ENCODE results near the gene POTEH.
"Not testable (repeated sequence)": the region's sequence is repeated elsewhere in the genome, so short reads cannot be mapped to it uniquely, and the experiment has no call there.

The POTEH gene

GRCh38 chr22:15689749-15690125 is at the start of gene POTEH:
Gene POTEH, plus strand, starts transcription at chr22:15690026. Its CDS starts 52 bp downstream, at chr22:15690078.
- not testable (repeated sequence) for DNase-seq

GRCh38 chr22:15642288-15642861 is 47.5 kb upstream of the POTEH start:
- not testable (repeated sequence) for DNase-seq

GRCh38 chr22:15651954-15652353 is 37.9 kb upstream of the POTEH start:
- not testable (repeated sequence) for DNase-seq

GRCh38 chr22:15652738-15653137 is 37.1 kb upstream of the POTEH start:
- not testable (repeated sequence) for DNase-seq

GRCh38 chr22:15653241-15653640 is 36.6 kb upstream of the POTEH start:
- DNase-seq: not testable (repeated sequence)

- DNase-seq: not testable (repeated sequence)
Observed at GRCh38 chr22:15661102-15661501, 28.7 kb upstream of the POTEH start.

GRCh38 chr22:15664682-15665081 is 25.1 kb upstream of the POTEH start:
- not testable (repeated sequence) for DNase-seq

GRCh38 chr22:15665478-15665877 is 24.3 kb upstream of the POTEH start:
- not testable (repeated sequence) for DNase-seq

GRCh38 chr22:15669430-15669829 is 20.4 kb upstream of the POTEH start:
- not testable (repeated sequence) for DNase-seq

GRCh38 chr22:15679702-15680101 is 10.1 kb upstream of the POTEH start:
- DNase-seq: not testable (repeated sequence)

- DNase-seq: not testable (repeated sequence)
Observed at GRCh38 chr22:15684115-15684514, 5.7 kb upstream of the POTEH start.

GRCh38 chr22:15684695-15685094 is 5.1 kb upstream of the POTEH start:
- DNase-seq: not testable (repeated sequence)

GRCh38 chr22:15685641-15686040 is 4.2 kb upstream of the POTEH start:
- not testable (repeated sequence) for DNase-seq

- DNase-seq: not testable (repeated sequence)
Observed at GRCh38 chr22:15687086-15687485, 2.7 kb upstream of the POTEH start.

GRCh38 chr22:15687676-15688075 is 2.1 kb upstream of the POTEH start:
- DNase-seq: not testable (repeated sequence)

- not testable (repeated sequence) for DNase-seq
Observed at GRCh38 chr22:15688090-15688489, 1.7 kb upstream of the POTEH start.

- not testable (repeated sequence) for DNase-seq
Observed at GRCh38 chr22:15689012-15689748, 646 bp upstream of the POTEH start.

- DNase-seq: not testable (repeated sequence)
Observed at GRCh38 chr22:15713600-15713999, 23.8 kb downstream of the POTEH start.

GRCh38 chr22:15714125-15714524 is 24.3 kb downstream of the POTEH start:
- DNase-seq: not testable (repeated sequence)

- not testable (repeated sequence) for DNase-seq
Observed at GRCh38 chr22:15721884-15722283, 32.1 kb downstream of the POTEH start.

- not testable (repeated sequence) for DNase-seq
Observed at GRCh38 chr22:15729209-15729917, 39.5 kb downstream of the POTEH start.

GRCh38 chr22:15731023-15731422 is 41.2 kb downstream of the POTEH start:
- not testable (repeated sequence) for DNase-seq

GRCh38 chr22:15734411-15734810 is 44.6 kb downstream of the POTEH start:
- not testable (repeated sequence) for DNase-seq

Measured in EL (cell line).